T47D (cell line): ENCODE data around the gene TSEN54.

ENCODE experiments used
- DNase-seq, 2 experiments: peaks; one replicate each; pipeline versions ENCODE4 v3.0.0 to v3.0.0-alpha.2; 2011 to 2012; ENCODE audit warnings: low read depth in 1 of 2, low spot score in 1 of 2
- JUND ChIP-seq: IDR thresholded peaks from 2 replicates; pipeline ENCODE4 v1.6.1; 2012; ENCODE audit warnings: low read depth
- in situ Hi-C: cut with HindIII; loops from 2 replicates; pipeline ENCODE4 v1.10.0; 2016; ENCODE audit warnings: low sequenced_read_pairs, low pct_unique_long_range_greater_than_20kb

The TSEN54 gene

GRCh38 chr17:75536366-75536765 is 20.0 kb downstream of the TSEN54 start:
- TF ChIP-seq JUND, result no peak
- in situ Hi-C loops, result no loop called here
- DNase-seq, result no peak

DNA sequence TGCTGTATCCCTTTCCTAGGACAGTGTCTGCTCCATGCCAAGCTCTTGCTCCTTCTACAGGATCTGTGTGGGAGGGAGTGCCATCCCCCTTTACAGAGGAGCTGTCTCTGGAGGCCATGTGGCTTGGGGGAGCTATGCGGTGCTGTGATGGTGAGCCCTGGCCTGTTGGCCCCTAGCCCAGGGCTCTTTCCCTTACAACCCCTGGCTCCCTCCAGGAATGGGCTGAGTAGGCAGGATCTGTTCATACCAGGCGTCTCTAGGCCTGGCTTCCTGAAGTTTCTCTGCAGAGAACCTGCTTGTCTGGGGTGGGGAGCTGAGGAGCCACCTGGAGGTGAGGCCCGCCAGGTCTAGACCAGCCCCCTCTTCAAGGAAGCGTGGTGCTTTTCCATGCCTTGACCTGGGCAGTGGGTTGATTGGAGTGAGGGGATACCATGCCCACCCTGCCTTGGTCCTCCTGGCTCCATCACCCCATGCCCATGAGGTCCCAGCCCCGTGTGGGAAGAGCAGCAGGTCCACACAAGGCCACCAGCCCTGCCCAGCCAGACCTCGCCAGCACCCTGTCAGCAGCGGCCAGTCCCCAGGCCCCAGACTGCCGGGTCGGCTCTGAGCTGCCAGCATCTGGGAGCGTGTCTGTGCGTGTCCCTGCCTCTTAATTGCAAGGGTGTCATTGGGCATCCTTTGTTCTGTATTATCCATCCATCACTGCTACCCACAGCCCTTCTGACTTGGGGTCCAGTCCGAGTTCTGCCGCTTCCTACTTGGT is 23.8 kb downstream of the TSEN54 start:
- in situ Hi-C loops, result no loop called here
- DNase-seq, result no peak
- no peak for TF ChIP-seq JUND

- no peak for TF ChIP-seq JUND
- in situ Hi-C loops, result no loop called here
- no peak for DNase-seq
These were observed 24.7 kb downstream of the TSEN54 start for GRCh38 chr17:75540923-75541503.

GRCh38 chr17:75542229-75542628 is 25.9 kb downstream of the TSEN54 start:
- TF ChIP-seq JUND, result no peak
- in situ Hi-C loops, result no loop called here
- no peak for DNase-seq

DNA sequence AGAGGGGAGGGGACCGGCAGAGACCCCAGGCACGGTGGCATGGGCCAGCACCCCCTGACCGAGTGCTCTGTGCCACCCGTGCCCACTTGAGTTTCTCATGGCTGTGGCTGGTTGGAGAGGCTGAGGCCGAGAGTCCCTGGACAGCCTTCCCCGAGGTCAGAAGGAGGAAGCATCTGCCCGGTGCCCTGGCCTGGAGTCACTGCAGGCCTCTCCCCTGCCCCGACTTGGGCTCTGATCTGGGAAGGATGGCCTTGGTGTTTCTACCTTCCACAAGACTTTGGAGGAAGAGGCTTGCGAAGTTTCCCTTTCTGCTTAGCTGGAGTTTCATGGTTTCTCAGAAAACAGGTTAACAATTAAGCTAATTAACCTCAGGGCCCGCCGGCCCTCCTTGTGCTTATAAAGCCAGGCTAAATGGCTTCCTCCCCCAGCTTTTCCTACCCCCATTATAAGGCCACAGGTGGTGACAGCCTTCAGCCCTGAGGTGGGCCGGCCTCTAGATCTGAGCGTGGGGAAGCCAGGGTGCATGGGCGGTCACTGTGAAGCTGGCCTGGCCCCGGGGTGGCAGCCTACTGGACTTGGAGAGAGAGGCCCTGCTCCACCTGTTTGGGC is 26.5 kb downstream of the TSEN54 start:
- no peak for TF ChIP-seq JUND
- in situ Hi-C loops, result no loop called here
- no peak for DNase-seq

DNA sequence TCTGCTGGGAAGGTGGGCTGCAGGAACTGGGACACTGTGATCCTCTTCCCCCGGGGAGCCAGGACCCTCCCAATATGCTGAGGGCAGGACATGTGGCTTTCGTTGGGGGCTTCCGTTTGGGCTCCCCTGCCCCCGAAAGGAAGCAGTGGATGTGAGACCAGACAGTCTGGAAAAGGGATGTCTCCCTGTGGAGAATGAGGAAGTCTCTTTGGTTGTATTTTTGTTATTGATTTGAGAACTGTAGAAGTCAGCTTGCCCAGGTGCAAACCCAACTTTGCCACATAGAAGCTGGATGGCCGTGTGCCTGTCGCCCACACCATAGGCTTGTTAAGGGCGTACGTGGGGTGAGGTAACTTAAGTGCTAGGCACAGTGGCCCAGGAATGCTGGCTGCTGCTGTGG is 27.9 kb downstream of the TSEN54 start:
- in situ Hi-C loops, result no loop called here
- no peak for DNase-seq
- no peak for TF ChIP-seq JUND

DNA sequence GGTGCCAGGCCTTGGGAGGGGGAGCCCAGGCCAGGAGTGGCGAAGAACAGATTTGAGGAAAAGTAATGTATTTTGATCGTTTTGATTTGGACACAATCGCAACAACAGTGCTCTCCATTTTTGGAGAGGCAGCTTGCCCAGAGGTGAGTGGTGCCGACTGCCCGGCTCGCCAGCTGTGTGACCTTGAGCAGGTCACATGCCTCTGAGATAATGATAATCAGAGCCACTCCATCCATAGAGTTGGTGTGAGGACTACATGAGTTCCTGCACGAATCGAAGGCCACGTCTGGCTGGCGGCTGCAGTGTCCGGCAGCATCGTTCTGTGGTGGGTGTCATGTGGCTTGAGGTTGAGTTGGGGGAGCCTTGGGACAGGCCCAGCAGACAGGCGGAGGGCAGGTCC is 29.9 kb downstream of the TSEN54 start:
- no peak for DNase-seq
- in situ Hi-C loops, result no loop called here
- TF ChIP-seq JUND, result no peak

GRCh38 chr17:75547091-75547490 is 30.8 kb downstream of the TSEN54 start:
- no peak for DNase-seq
- in situ Hi-C loops, result no loop called here
- no peak for TF ChIP-seq JUND

DNA sequence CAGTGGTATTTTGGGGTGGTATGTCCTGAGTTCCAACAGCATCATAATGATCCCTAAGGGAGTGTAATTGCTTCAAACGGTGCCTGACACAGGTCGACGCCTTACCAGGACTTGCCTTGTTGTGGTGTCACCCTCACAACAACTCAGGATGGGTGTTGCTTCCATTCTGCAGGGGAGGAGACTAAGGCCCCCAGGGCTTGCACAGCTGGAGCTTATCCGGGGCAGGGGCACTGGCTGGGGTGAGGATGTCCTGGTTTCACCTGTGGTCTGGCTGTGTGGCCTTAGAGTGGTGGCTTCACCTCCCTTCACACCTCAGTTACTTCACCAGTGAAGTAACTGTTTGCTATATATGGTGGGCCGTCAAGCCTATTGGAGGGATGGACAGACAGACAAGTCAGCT is 32.5 kb downstream of the TSEN54 start:
- no peak for DNase-seq
- in situ Hi-C loops, result no loop called here
- no peak for TF ChIP-seq JUND

DNA sequence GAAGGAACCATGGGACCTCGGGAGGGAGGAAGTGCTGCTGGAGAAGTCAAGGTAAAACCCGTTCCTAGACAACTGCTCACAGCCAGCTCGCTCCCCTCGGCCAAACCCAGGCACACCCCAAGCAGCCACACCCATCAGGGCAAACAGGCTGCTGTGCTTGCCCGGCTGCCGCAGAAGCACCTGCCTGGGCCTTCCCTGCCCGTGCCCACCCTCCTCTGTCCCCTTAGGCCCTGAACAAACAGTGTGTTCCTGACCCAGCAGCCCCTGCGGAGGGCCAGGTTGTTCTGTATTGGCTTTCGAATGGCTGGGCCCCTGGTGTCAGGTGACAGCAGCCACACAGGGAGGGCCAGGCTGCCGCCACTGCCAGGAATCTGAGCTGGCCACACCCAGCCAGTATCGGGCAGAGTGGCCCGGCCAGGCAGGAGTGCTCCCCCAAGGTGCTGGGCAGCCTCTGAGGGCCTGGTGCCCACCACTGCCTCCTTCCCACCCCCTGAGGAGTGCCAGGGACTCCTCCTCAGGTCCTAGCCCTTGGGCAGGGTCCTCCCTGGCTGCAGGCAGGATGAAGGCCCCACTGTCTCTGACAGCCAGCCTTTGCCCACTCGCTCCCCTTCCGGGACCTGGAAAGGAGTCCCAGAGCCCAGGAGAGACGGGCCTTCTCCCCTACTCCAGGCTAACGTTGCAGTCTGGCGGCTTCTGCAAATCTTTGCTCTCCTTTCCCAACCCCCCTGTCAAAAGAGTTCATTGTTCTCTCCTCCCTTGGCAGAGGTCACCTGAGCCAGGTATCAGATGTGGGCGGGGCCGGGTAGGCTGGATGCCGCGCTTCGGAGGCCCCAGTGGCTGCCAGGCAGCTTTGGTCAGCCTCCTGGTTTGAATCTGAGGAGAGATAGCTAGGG is 33.2 kb downstream of the TSEN54 start:
- in situ Hi-C loops, result no loop called here
- peak; percentile 64 to 95 for DNase-seq
- no peak for TF ChIP-seq JUND

DNA sequence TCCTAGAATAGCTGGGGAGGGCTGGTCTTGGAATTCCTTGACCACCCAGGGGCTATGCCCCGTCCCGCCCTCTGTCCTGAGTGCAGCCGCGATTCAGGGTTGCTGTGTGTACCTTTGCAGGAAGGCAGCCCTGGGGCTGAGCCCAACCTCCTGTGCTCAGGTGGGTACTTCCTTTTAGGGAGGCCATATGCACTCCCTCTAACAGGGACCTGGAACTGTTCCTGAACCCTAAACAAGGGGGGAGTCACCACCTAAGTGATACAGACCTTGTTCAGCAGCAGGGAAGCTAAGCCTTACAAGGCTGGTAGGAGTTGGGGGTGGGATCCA is 33.8 kb downstream of the TSEN54 start:
- in situ Hi-C loops, result no loop called here
- no peak for DNase-seq
- no peak for TF ChIP-seq JUND

- in situ Hi-C loops, result no loop called here
- no peak for TF ChIP-seq JUND
- DNase-seq, result no peak
These were observed 34.9 kb downstream of the TSEN54 start for GRCh38 chr17:75551266-75551665.
